IMR-90 (cell line): ENCODE results near the gene NKAIN2. TPM values are rescaled to one million over a fixed set of nuclear protein-coding genes. Genes with fewer than 3 reads are reported as not detected.

ENCODE experiments used
- ATAC-seq: fragments of 200-7000 bp; cut with Tn5 transposase; 2 replicates; pipeline ENCODE4 v1.9.1; 2020; ENCODE audit warnings: low read depth, mild to moderate bottlenecking, moderate library complexity
- BruUV-seq: library from RNA; stranded (reverse); fragments of 400-500 nt; replicated peaks from 2 replicates; lab custom pipeline; 2021; lab: Mats Ljungman, UMichigan
- CTCF ChIA-PET: fragments of 300-600 bp; formaldehyde crosslinking; extraction: SDS; loops from one replicate; lab custom pipeline; 2021; ENCODE audit warnings: antibody characterized with exemption; lab: Yijun Ruan, JAX
- POLR2A ChIA-PET: fragments of 300-600 bp; sonication (Branson Sonifier 250); formaldehyde crosslinking; loops from one replicate; lab custom pipeline; 2022; ENCODE audit warnings: antibody characterized with exemption; ENCODE audit not compliant: unreplicated experiment; lab: Charles Lee
- DNase-seq: peaks from one replicate; pipeline ENCODE4 v3.0.0; 2013
- H2AFZ ChIP-seq: replicated peaks from 2 replicates; pipeline ENCODE3; 2013; ENCODE audit warnings: low read length, mild to moderate bottlenecking; ENCODE audit not compliant: poor library complexity
- H2AK5ac ChIP-seq: 2 replicates; pipeline ENCODE4 v1.6.1; 2013; ENCODE audit warnings: low read depth, low read length, inconsistent platforms
- H2AK9ac ChIP-seq: replicated peaks from 2 replicates; pipeline ENCODE3; 2013; ENCODE audit warnings: mild to moderate bottlenecking, low read depth, low read length, moderate library complexity; ENCODE audit not compliant: poor library complexity
- H2BK120ac ChIP-seq: 2 replicates; pipeline ENCODE4 v1.6.1; 2013; ENCODE audit warnings: low read depth, low read length, inconsistent platforms
- H2BK15ac ChIP-seq: 3 replicates; pipeline ENCODE4 v1.6.1; 2013; ENCODE audit warnings: low read depth, low read length, inconsistent platforms
- H2BK20ac ChIP-seq: 2 replicates; pipeline ENCODE4 v1.6.1; 2013; ENCODE audit warnings: low read depth, mild to moderate bottlenecking, inconsistent platforms, low read length, moderate library complexity
- H2BK5ac ChIP-seq: 2 replicates; pipeline ENCODE4 v1.6.1; 2013; ENCODE audit warnings: mild to moderate bottlenecking, low read depth, low read length, inconsistent platforms; ENCODE audit not compliant: poor library complexity, severe bottlenecking
- H3K14ac ChIP-seq: replicated peaks from 2 replicates; pipeline ENCODE4 v1.6.1; 2013; ENCODE audit warnings: low read depth, low read length, inconsistent platforms
- H3K18ac ChIP-seq: 2 replicates; pipeline ENCODE4 v1.6.1; 2013; ENCODE audit warnings: low read depth, low read length, control low read depth
- H3K23ac ChIP-seq: 2 replicates; pipeline ENCODE4 v1.6.1; 2013; ENCODE audit warnings: low read depth, low read length, inconsistent platforms
- H3K27ac ChIP-seq: 2 replicates; pipeline ENCODE4 v1.5.1; 2013; ENCODE audit warnings: mild to moderate bottlenecking, control low read depth, low read length; ENCODE audit not compliant: insufficient read depth
- H3K27me3 ChIP-seq: 2 replicates; pipeline ENCODE4 v1.6.1; 2013; ENCODE audit warnings: low read length; ENCODE audit not compliant: control insufficient read depth, insufficient read depth
- H3K36me3 ChIP-seq: 2 replicates; pipeline ENCODE4 v1.6.1; 2013; ENCODE audit warnings: low read length, mixed read lengths; ENCODE audit not compliant: control insufficient read depth, insufficient read depth
- H3K4ac ChIP-seq: 2 replicates; pipeline ENCODE4 v1.6.1; 2013; ENCODE audit warnings: low read depth, low read length, inconsistent platforms
- H3K4me1 ChIP-seq: 2 replicates; pipeline ENCODE4 v1.6.1; 2013; ENCODE audit warnings: low read length, mixed read lengths; ENCODE audit not compliant: control insufficient read depth, insufficient read depth
- H3K4me2 ChIP-seq: 2 replicates; pipeline ENCODE4 v1.6.1; 2013; ENCODE audit warnings: low read depth, mild to moderate bottlenecking, control low read depth, low read length, moderate library complexity
- H3K4me3 ChIP-seq: 2 replicates; pipeline ENCODE4 v1.5.1; 2013; ENCODE audit warnings: low read depth, mild to moderate bottlenecking, control low read depth, low read length, moderate library complexity; ENCODE audit not compliant: insufficient read depth
- H3K56ac ChIP-seq: 2 replicates; pipeline ENCODE4 v1.6.1; 2013; ENCODE audit warnings: low read length, inconsistent platforms; ENCODE audit not compliant: insufficient read depth; ENCODE audit errors: extremely low read depth
- H3K79me1 ChIP-seq, 2 experiments: 2 replicates each; pipeline ENCODE4 v1.6.1; 2013; ENCODE audit warnings: low read length in 2 of 2, inconsistent platforms in 1 of 2, low read depth in 1 of 2
- H3K9ac ChIP-seq: 2 replicates; pipeline ENCODE4 v1.6.1; 2013; ENCODE audit warnings: low read depth, low read length, control low read depth
- H3K9me1 ChIP-seq: 2 replicates; pipeline ENCODE4 v1.6.1; 2013; ENCODE audit warnings: low read length, inconsistent platforms; ENCODE audit not compliant: insufficient read depth
- H3K9me3 ChIP-seq: 2 replicates; pipeline ENCODE4 v1.6.1; 2013; ENCODE audit warnings: low read length; ENCODE audit not compliant: control insufficient read depth, insufficient read depth
- H4K20me1 ChIP-seq: 2 replicates; pipeline ENCODE4 v1.6.1; 2013; ENCODE audit warnings: low read length, inconsistent platforms; ENCODE audit not compliant: insufficient read depth
- H4K5ac ChIP-seq: 2 replicates; pipeline ENCODE4 v1.6.1; 2013; ENCODE audit warnings: mild to moderate bottlenecking, low read depth, low read length, control low read depth
- H4K8ac ChIP-seq, 2 experiments: 2 replicates each; pipeline ENCODE4 v1.6.1; 2013; ENCODE audit warnings: low read depth in 2 of 2, low read length in 2 of 2, control low read depth in 1 of 2, inconsistent platforms in 1 of 2
- H4K91ac ChIP-seq: 2 replicates; pipeline ENCODE4 v1.6.1; 2013; ENCODE audit warnings: low read depth, low read length, inconsistent platforms; ENCODE audit not compliant: insufficient read depth
- CHD1 ChIP-seq: IDR thresholded peaks from 2 replicates; pipeline ENCODE4 v1.6.1; 2012; ENCODE audit warnings: low read depth, low read length, improper control_type of control experiment
- CTCF ChIP-seq: conservative IDR thresholded peaks from 2 replicates; pipeline ENCODE4 v1.5.1; 2012; ENCODE audit warnings: mild to moderate bottlenecking, low read depth, low read length, improper control_type of control experiment
- MAFK ChIP-seq: IDR thresholded peaks from 2 replicates; pipeline ENCODE4 v1.6.1; 2012; ENCODE audit warnings: low read depth, low read length, improper control_type of control experiment
- MXI1 ChIP-seq: IDR thresholded peaks from 2 replicates; pipeline ENCODE4 v1.6.1; 2012; ENCODE audit warnings: low read depth, mild to moderate bottlenecking, low read length, moderate library complexity, borderline replicate concordance
- NFE2L2 ChIP-seq: fragments of 150-350 bp; IDR thresholded peaks from 2 replicates; pipeline ENCODE4 v1.6.1; 2016; ENCODE audit warnings: low read depth, mild to moderate bottlenecking, low read length
- POLR2A ChIP-seq: IDR thresholded peaks from 2 replicates; pipeline ENCODE4 v1.6.1; 2012; ENCODE audit warnings: mild to moderate bottlenecking, low read depth, low read length
- RAD21 ChIP-seq: IDR thresholded peaks from 2 replicates; pipeline ENCODE4 v1.6.1; 2012; ENCODE audit warnings: low read length, improper control_type of control experiment
- RCOR1 ChIP-seq: IDR thresholded peaks from 2 replicates; pipeline ENCODE4 v1.6.1; 2012; ENCODE audit warnings: mild to moderate bottlenecking, low read length, improper control_type of control experiment; ENCODE audit not compliant: insufficient replicate concordance
- RFX5 ChIP-seq: IDR thresholded peaks from 2 replicates; pipeline ENCODE4 v1.8.0; 2012; ENCODE audit warnings: low read depth, mild to moderate bottlenecking, low read length, moderate library complexity
- WGBS, 2 experiments: methylation state at CpG; one replicate each; pipeline versions ENCODE4 v1.1.5 to v1.1.7; 2013; ENCODE audit warnings: missing lambda C conversion rate in 2 of 2; ENCODE audit not compliant: insufficient read length in 1 of 2; ENCODE audit errors: extremely low coverage in 2 of 2; 5-methylcytosine and 5-hydroxymethylcytosine counted together
- dilution Hi-C: fragments of 300-500 bp; cut with HindIII; formaldehyde crosslinking; loops from one replicate; pipeline ENCODE4 v1.14.3; 2018; ENCODE audit warnings: low sequenced_read_pairs; ENCODE audit not compliant: unreplicated experiment
- in situ Hi-C: fragments of 300-500 bp; cut with MboI; formaldehyde crosslinking; loops from 3 replicates; pipeline ENCODE4 v1.14.3; 2019; ENCODE audit warnings: low sequenced_read_pairs, inconsistent platforms, mixed read lengths
- intact Hi-C: fragments of 100-400 bp; cut with micrococcal nuclease; formaldehyde crosslinking; loops from 2 replicates; pipeline ENCODE4 v1.10.0; 2022
- polyA plus RNA-seq, 3 experiments: library from polyadenylated mRNA; depleted of rRNA; stranded (reverse); fragments of >200 nt; gene quantifications; 2 replicates each; pipeline ENCODE4 v1.2.3, GENCODE V29; 2012; ENCODE audit warnings: low replicate concordance in 1 of 3
- total RNA-seq: library from RNA; depleted of rRNA; stranded (reverse); fragments of >200 nt; gene quantifications from 2 replicates; pipeline ENCODE4 v1.2.3, GENCODE V29; 2012
- TF ChIP-seq, protein P1 (sequence below): fragments of 150-350 bp; IDR thresholded peaks from 2 replicates; pipeline ENCODE4 v1.6.1; 2016; ENCODE audit warnings: low read depth, mild to moderate bottlenecking, low read length, moderate library complexity, borderline replicate concordance
- TF ChIP-seq, protein P2 (sequence below): fragments of 150-350 bp; IDR thresholded peaks from 2 replicates; pipeline ENCODE4 v1.6.1; 2017; ENCODE audit warnings: mild to moderate bottlenecking, antibody characterized with exemption, low read length, low read depth

NKAIN2 gene
- total and polyA plus RNA-seq, 2 of the 4 experiments (the other 2 are of a cell fraction), result not detected

DNA sequence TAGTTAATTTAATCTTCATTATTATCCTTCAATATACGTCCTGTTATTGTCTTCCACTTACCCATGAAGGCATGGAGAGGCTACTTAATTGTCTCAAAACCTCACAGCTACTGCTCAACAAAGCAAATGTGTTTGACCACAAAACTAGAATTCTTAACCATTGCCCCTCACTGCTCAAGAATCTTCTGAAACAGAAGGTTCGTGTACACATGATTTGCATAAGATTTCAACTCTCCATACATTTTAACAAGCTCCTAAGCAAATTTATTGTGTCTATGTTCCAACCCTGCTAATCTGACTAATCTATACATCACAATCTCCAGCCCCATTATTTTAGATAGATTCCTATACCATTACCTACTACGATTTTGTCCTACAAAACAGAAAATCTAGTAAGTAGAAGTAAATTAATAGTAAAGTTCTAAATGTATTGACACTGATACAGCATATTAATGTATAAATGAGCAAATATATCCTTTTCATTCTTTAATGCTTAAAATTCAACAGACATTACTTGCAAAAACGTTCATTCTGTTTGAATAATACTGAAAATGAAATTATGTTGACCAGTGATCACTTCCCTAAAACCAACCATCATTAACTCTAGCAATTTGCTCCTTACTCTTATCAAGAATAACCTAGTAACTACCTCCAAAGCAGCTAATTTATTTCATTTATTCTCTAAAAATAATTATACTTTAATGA is 1068.8 kb downstream of the NKAIN2 start:
- dilution Hi-C loops, result no loop called here
- Histone ChIP-seq H3K9ac (no peak overlapping the region), H4K5ac (no peak overlapping the region), H2BK20ac (no peak overlapping the region), H3K4me1 (peaks cover 2% of the 10 kb centered on the region; the same call in 1 of the 2 replicates), H3K18ac (no peak overlapping the region), H2AK9ac (no peak overlapping the region), H3K36me3 (no peaks in the 10 kb centered on the region), H3K23ac (no peak overlapping the region), H3K4ac (no peak overlapping the region), H3K27ac (no peak overlapping the region), H3K9me3 (no peaks in the 10 kb centered on the region), H3K79me1 (no peaks in the 10 kb centered on the region), H3K14ac (no peak overlapping the region), H2BK5ac (no peak overlapping the region), H2AK5ac (no peak overlapping the region), H3K27me3 (no peaks in the 10 kb centered on the region), H2BK15ac (no peak overlapping the region), H3K4me3 (no peak overlapping the region), H4K20me1 (no peaks in the 10 kb centered on the region), H2BK120ac (no peak overlapping the region), H3K9me1 (no peaks in the 10 kb centered on the region), H3K56ac (no peak overlapping the region), H4K8ac (no peak overlapping the region; a peak in 1 of 4 replicates), H4K91ac (no peak overlapping the region), H3K4me2 (no peak overlapping the region), H2AFZ (no peak overlapping the region)
- TF ChIP-seq, protein P1, sequence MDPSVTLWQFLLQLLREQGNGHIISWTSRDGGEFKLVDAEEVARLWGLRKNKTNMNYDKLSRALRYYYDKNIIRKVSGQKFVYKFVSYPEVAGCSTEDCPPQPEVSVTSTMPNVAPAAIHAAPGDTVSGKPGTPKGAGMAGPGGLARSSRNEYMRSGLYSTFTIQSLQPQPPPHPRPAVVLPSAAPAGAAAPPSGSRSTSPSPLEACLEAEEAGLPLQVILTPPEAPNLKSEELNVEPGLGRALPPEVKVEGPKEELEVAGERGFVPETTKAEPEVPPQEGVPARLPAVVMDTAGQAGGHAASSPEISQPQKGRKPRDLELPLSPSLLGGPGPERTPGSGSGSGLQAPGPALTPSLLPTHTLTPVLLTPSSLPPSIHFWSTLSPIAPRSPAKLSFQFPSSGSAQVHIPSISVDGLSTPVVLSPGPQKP, result no peak
- TF ChIP-seq RAD21 (no peak), RFX5 (no peak), MAFK (no peak), CHD1 (no peak), POLR2A (no peak), NFE2L2 (no peak), CTCF (no peak), MXI1 (no peak), RCOR1 (no peak)
- TF ChIP-seq, protein P2, sequence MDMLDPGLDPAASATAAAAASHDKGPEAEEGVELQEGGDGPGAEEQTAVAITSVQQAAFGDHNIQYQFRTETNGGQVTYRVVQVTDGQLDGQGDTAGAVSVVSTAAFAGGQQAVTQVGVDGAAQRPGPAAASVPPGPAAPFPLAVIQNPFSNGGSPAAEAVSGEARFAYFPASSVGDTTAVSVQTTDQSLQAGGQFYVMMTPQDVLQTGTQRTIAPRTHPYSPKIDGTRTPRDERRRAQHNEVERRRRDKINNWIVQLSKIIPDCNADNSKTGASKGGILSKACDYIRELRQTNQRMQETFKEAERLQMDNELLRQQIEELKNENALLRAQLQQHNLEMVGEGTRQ, result no peak
- intact Hi-C loops, result loop anchor here (5.0 kb wide), 1 partner anchor 330 kb away; no protein-coding TSS in a partner anchor
- BruUV-seq, result no TSS peak
- DNase-seq (no peak), ATAC-seq (no peak)
- POLR2A ChIA-PET, result no interaction called here
- 56% methylated on average over 1 of the region's 4 CpGs; no CpG with 5 or more reads in 1 of the 2 experiments for WGBS, 2 experiments
- CTCF ChIA-PET, result interaction anchor here (1.0 kb wide), 1 partner anchor 242 kb away, joined by 3 read pairs; no protein-coding TSS in a partner anchor
- in situ Hi-C loops, result loop anchor here (5.0 to 10.0 kb wide), 3 partner anchors 240 to 895 kb away; no protein-coding TSS in a partner anchor
